SK-N-MC (cell line): ENCODE data around the gene ABCB8.

Source experiments
- EZH2 ChIP-seq: fragments of 200-600 bp; sonication (generic); IDR thresholded peaks from one replicate; pipeline ENCODE4 v1.6.1; 2017; ENCODE audit warnings: antibody characterized with exemption
- FOXP2 ChIP-seq: optimal IDR thresholded peaks from 2 replicates; pipeline ENCODE3; 2011; ENCODE audit warnings: mild to moderate bottlenecking, moderate library complexity; ENCODE audit not compliant: insufficient read depth; ENCODE audit errors: extremely low read length, control extremely low read depth
- POLR2AphosphoS5 ChIP-seq: IDR thresholded peaks from 2 replicates; pipeline ENCODE4 v1.6.1; 2012; ENCODE audit warnings: mild to moderate bottlenecking, low read depth, low read length, borderline replicate concordance

DNA sequence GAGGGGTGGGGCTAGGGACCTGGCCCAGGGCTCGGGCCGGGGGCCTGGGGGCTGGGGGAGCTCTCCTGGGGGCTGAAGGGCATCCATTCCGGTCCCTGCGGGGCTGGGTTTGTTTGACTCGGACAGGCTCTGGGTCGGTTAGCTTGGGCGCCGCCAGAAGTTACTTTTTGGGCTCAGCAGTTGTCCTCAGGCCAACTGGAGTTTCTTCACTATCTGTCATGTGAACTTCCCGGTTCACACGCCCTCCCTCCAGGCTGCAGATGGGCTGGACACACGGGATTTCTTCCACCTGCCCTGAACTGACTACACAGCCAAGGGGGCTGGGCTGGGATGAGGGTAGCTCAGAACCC, 34.9 kb downstream of the ABCB8 start:
- TF ChIP-seq EZH2 (no peak), POLR2AphosphoS5 (no peak), FOXP2 (no peak)
